HG02678 (cell line): Measurements from ENCODE around the gene CALHM2.
"Not testable (repeated sequence)": the region's sequence is repeated elsewhere in the genome, so short reads cannot be mapped to it uniquely, and the experiment has no call there.

Experiments used
- ATAC-seq: cut with Tn5 transposase; IDR thresholded peaks from one replicate; pipeline ENCODE4 v1.9.1; 2021; ENCODE audit warnings: mild to moderate bottlenecking, moderate library complexity; ENCODE audit not compliant: unreplicated experiment

The CALHM2 gene

GRCh38 chr10:103451831-103452505 is at the start of gene CALHM2:
CALHM2 (minus strand) TSS chr10:103452370; CDS start chr10:103449941, 2,429 bp downstream.
- peak; percentile 76 for ATAC-seq

- no peak for ATAC-seq
These were observed 49.0 kb upstream of the CALHM2 start for GRCh38 chr10:103501186-103501585.

- no peak for ATAC-seq
These were observed 48.3 kb upstream of the CALHM2 start for GRCh38 chr10:103500481-103500880.

GRCh38 chr10:103499881-103500280 is 47.7 kb upstream of the CALHM2 start:
- ATAC-seq, result no peak

GRCh38 chr10:103498936-103499638 is 46.9 kb upstream of the CALHM2 start:
- no peak for ATAC-seq

GRCh38 chr10:103497161-103497915 is 45.2 kb upstream of the CALHM2 start:
- ATAC-seq, result no peak

GRCh38 chr10:103495321-103495720 is 43.2 kb upstream of the CALHM2 start:
- ATAC-seq, result no peak

GRCh38 chr10:103493916-103494877 is 42.0 kb upstream of the CALHM2 start:
- no peak for ATAC-seq

- ATAC-seq, result no peak
These were observed 41.3 kb upstream of the CALHM2 start, which contains the start of gene NEURL1 for GRCh38 chr10:103493362-103493915. NEURL1 (plus strand) TSS chr10:103493705; CDS start chr10:103494388, 683 bp downstream.

- ATAC-seq, result no peak
These were observed 40.6 kb upstream of the CALHM2 start for GRCh38 chr10:103492655-103493261.

GRCh38 chr10:103491729-103492364 is 39.7 kb upstream of the CALHM2 start:
- ATAC-seq, result no peak

- ATAC-seq, result no peak
These were observed 38.8 kb upstream of the CALHM2 start for GRCh38 chr10:103490986-103491314.

- no peak for ATAC-seq
These were observed 35.2 kb upstream of the CALHM2 start for GRCh38 chr10:103487410-103487708.

GRCh38 chr10:103486635-103487409 is 34.7 kb upstream of the CALHM2 start:
- ATAC-seq, result not testable (repeated sequence)

GRCh38 chr10:103481974-103482531 is 29.9 kb upstream of the CALHM2 start:
- ATAC-seq, result peak; percentile 52

- ATAC-seq, result no peak
These were observed 28.4 kb upstream of the CALHM2 start for GRCh38 chr10:103480521-103480920.

GRCh38 chr10:103479135-103479534 is 27.0 kb upstream of the CALHM2 start, which contains the start of gene CALHM3:
CALHM3 (minus strand) TSS chr10:103479240; CDS start chr10:103479032, 208 bp downstream.
- ATAC-seq, result no peak

GRCh38 chr10:103478671-103479070 is 26.5 kb upstream of the CALHM2 start:
- ATAC-seq, result no peak
